ENCODE measurements around the gene KRTAP4-3. TPM values are rescaled to one million over a fixed set of nuclear protein-coding genes. Genes with fewer than 3 reads are reported as not detected.

The KRTAP4-3 gene
- total and polyA plus RNA-seq, 2 of the 13 experiments (the other 11 are each of a cell fraction or from before 2014, with no cell fraction given) = not detected

GRCh38 chr17:41150026-41150425, 18.0 kb downstream of the KRTAP4-3 start:
- Histone ChIP-seq H3K79me2 (ENCODE audit: insufficient read depth, low read length) (no peaks in the 10 kb centered on the region), H3K27ac (ENCODE audit: extremely low read length, insufficient read depth, low read length) (no peak overlapping the region), H3K9me3 (ENCODE audit: low read length) (no peaks in the 10 kb centered on the region), H3K4me2 (ENCODE audit: low read depth, low read length) (no peak overlapping the region), H3K4me3 (replicated peaks in 1 of 3; ENCODE audit: insufficient read depth in 1 of 3, low read depth in 2 of 3, low read length in 3 of 3) (no peak overlapping the region), H3K27me3 (ENCODE audit: control insufficient read depth in 1 of 2, insufficient read depth in 2 of 2, low read length in 2 of 2) (no peaks in the 10 kb centered on the region; a peak in 1 of 5 replicates), H3K9ac (ENCODE audit: insufficient read depth, low read depth, low read length) (no peak overlapping the region), H3K36me3 (replicated peaks in 1 of 2; ENCODE audit: control insufficient read depth in 1 of 2, insufficient read depth in 2 of 2, low read length in 2 of 2) (no peaks in the 10 kb centered on the region), H4K20me1 (ENCODE audit: insufficient read depth, low read length) (no peaks in the 10 kb centered on the region), H3K4me1 (ENCODE audit: insufficient read depth, low read length) (no peaks in the 10 kb centered on the region), H2AFZ (ENCODE audit: low read length) (no peak overlapping the region)
- DNase-seq (ENCODE audit: low spot score) (no peak), ATAC-seq (no peak), FAIRE-seq (no peak)
- WGBS (ENCODE audit: low lambda C conversion rate) = 22% methylated on average over 4 of the region's 4 CpGs
- TF ChIP-seq CEBPB (IDR thresholded peaks at IDR 0.05; ENCODE audit: borderline replicate concordance, low read depth, low read length) (peak; percentile 22; the same call in 1 of the 2 replicates), ZNF275 (CRISPR knock-in tag; IDR thresholded peaks at IDR 0.05; ENCODE audit: borderline replicate concordance) (no peak), TSC22D2 (CRISPR knock-in tag; IDR thresholded peaks at IDR 0.05; ENCODE audit: borderline replicate concordance) (no peak)
- BruUV-seq (replicated peaks) = no TSS peak
- CTCF ChIA-PET (ENCODE audit: low intra/inter-chr PET ratio, low total read pairs) = no interaction called here
- intact Hi-C loops (cut with micrococcal nuclease; ENCODE audit: unreplicated experiment) (no loop called here), in situ Hi-C loops (cut with HindIII; ENCODE audit: extremely low pct_ligation_motif_present, low pct_unique_long_range_greater_than_20kb) (no loop called here)
- POLR2A ChIA-PET = no interaction called here

GRCh38 chr17:41149652-41149985, 18.4 kb downstream of the KRTAP4-3 start, which contains the start of gene KRTAP4-5:
Gene KRTAP4-5 (minus strand): TSS chr17:41149825. CDS start chr17:41149767, 58 bp downstream.
- Histone ChIP-seq H3K4me1 (ENCODE audit: insufficient read depth, low read length) (no peaks in the 10 kb centered on the region), H3K9ac (ENCODE audit: insufficient read depth, low read depth, low read length) (no peak within 1 kb of the TSS), H3K79me2 (ENCODE audit: insufficient read depth, low read length) (no peaks in the 10 kb centered on the region), H3K4me2 (ENCODE audit: low read depth, low read length) (no peak within 1 kb of the TSS), H3K27me3 (ENCODE audit: control insufficient read depth in 1 of 2, insufficient read depth in 2 of 2, low read length in 2 of 2) (no peaks in the 10 kb centered on the region; a peak in 1 of 5 replicates), H3K9me3 (ENCODE audit: low read length) (no peaks in the 10 kb centered on the region), H3K4me3 (replicated peaks in 1 of 3; ENCODE audit: insufficient read depth in 1 of 3, low read depth in 2 of 3, low read length in 3 of 3) (no peak within 1 kb of the TSS), H2AFZ (ENCODE audit: low read length) (no peak within 1 kb of the TSS), H4K20me1 (ENCODE audit: insufficient read depth, low read length) (no peaks in the 10 kb centered on the region), H3K36me3 (replicated peaks in 1 of 2; ENCODE audit: control insufficient read depth in 1 of 2, insufficient read depth in 2 of 2, low read length in 2 of 2) (no peaks in the 10 kb centered on the region), H3K27ac (ENCODE audit: extremely low read length, insufficient read depth, low read length) (no peak within 1 kb of the TSS)
- 0% methylated on average over 1 of the region's 2 CpGs for WGBS (ENCODE audit: low lambda C conversion rate)
- ChIA-PET POLR2A (no interaction called here), CTCF (ENCODE audit: low intra/inter-chr PET ratio, low total read pairs) (no interaction called here)
- intact Hi-C loops (cut with micrococcal nuclease; ENCODE audit: unreplicated experiment) = no loop called here
- ATAC-seq (no peak), FAIRE-seq (no peak), DNase-seq (ENCODE audit: low spot score) (no peak)
- in situ Hi-C loops (cut with HindIII; ENCODE audit: extremely low pct_ligation_motif_present, low pct_unique_long_range_greater_than_20kb) = no loop called here
- no TSS peak for BruUV-seq (replicated peaks)
- TF ChIP-seq ZNF205 (CRISPR knock-in tag; IDR thresholded peaks at IDR 0.05) = no peak
- TF ChIP-seq ZXDC (CRISPR knock-in tag; IDR thresholded peaks at IDR 0.05) = no peak
- no peak for TF ChIP-seq GABPA (IDR thresholded peaks at IDR 0.05; ENCODE audit: low read depth, low read length)
- no peak for TF ChIP-seq GABPA (CRISPR knock-in tag; IDR thresholded peaks at IDR 0.05; ENCODE audit: low read depth)
- TF ChIP-seq SALL1 (CRISPR knock-in tag; IDR thresholded peaks at IDR 0.05) = no peak
- no peak for TF ChIP-seq STAT5B (CRISPR knock-in tag; IDR thresholded peaks at IDR 0.05)
- no peak for TF ChIP-seq PITX1 (CRISPR knock-in tag; IDR thresholded peaks at IDR 0.05)
- TF ChIP-seq CREB1 (IDR thresholded peaks at IDR 0.05) = no peak
- no peak for TF ChIP-seq CREB1 (CRISPR knock-in tag; IDR thresholded peaks at IDR 0.05)
- no peak for TF ChIP-seq ZNF335 (CRISPR knock-in tag; IDR thresholded peaks at IDR 0.05)
- no peak for TF ChIP-seq ZMYM4 (CRISPR knock-in tag; IDR thresholded peaks at IDR 0.05)
- TF ChIP-seq ZNF136 (CRISPR knock-in tag; IDR thresholded peaks at IDR 0.05; ENCODE audit: low read depth) = no peak
- no peak for TF ChIP-seq FOXP4 (CRISPR knock-in tag; IDR thresholded peaks at IDR 0.05)

All from HepG2 (cell line).